ENCODE results near the gene RAB40C.

DNA sequence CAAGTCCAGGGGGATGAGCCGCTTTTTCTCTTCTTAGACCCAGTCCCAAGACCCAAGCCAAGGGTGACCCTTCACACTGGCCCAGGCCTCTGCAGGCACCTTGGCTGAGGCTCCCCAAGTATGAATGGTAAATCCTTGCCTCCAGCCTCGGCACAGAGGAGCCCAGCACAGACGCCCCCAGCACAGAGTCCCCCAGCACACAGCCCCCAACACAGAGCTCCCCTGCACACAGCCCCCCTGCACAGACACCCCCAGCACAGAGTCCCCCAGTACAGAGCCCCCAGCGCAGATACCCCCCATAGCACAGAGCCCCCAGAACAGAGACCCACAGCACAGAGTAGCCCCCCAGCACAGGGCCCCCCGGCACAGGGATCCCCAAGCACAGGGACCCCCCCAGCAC lies 50.7 kb downstream of the RAB40C start:
- TF ChIP-seq, protein P1, sequence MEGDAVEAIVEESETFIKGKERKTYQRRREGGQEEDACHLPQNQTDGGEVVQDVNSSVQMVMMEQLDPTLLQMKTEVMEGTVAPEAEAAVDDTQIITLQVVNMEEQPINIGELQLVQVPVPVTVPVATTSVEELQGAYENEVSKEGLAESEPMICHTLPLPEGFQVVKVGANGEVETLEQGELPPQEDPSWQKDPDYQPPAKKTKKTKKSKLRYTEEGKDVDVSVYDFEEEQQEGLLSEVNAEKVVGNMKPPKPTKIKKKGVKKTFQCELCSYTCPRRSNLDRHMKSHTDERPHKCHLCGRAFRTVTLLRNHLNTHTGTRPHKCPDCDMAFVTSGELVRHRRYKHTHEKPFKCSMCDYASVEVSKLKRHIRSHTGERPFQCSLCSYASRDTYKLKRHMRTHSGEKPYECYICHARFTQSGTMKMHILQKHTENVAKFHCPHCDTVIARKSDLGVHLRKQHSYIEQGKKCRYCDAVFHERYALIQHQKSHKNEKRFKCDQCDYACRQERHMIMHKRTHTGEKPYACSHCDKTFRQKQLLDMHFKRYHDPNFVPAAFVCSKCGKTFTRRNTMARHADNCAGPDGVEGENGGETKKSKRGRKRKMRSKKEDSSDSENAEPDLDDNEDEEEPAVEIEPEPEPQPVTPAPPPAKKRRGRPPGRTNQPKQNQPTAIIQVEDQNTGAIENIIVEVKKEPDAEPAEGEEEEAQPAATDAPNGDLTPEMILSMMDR (IDR thresholded peaks at IDR 0.05; ENCODE audit: poor library complexity) = no peak
- no peak for TF ChIP-seq EZH2 (IDR thresholded peaks at IDR 0.05; ENCODE audit: borderline replicate concordance)

All from hepatocyte (in vitro differentiated cells).